B cell (primary cell): ENCODE results near the gene NBPF1. TPM values are rescaled to one million over a fixed set of nuclear protein-coding genes. Genes with fewer than 3 reads are reported as not detected.
"Not testable (repeated sequence)": the region's sequence is repeated elsewhere in the genome, so short reads cannot be mapped to it uniquely, and the experiment has no call there.

ENCODE experiments used
- ATAC-seq: fragments of 200-7000 bp; cut with Tn5 transposase; one replicate; pipeline ENCODE4 v1.10.0; 2021; ENCODE audit warnings: low read depth, mild to moderate bottlenecking, moderate number of reproducible peaks, moderate library complexity
- CTCF ChIA-PET: fragments of 350-600 bp; sonication (Branson Sonifier 250); formaldehyde crosslinking; loops from one replicate; lab custom pipeline; 2021; ENCODE audit warnings: antibody characterized with exemption, inconsistent platforms; lab: Charles Lee
- POLR2A ChIA-PET: fragments of 350-600 bp; sonication (Branson Sonifier 250); formaldehyde crosslinking; loops from one replicate; lab custom pipeline; 2021; ENCODE audit warnings: antibody characterized with exemption; lab: Charles Lee
- DNase-seq: peaks from one replicate; pipeline ENCODE4 v3.0.0; 2013
- H2AFZ ChIP-seq: 2 replicates; pipeline ENCODE4 v1.6.1; 2012; ENCODE audit warnings: mild to moderate bottlenecking, low read depth, low read length; ENCODE audit not compliant: insufficient read depth, poor library complexity, severe bottlenecking
- H3K27ac ChIP-seq, 2 donors: 1 replicate in 1 of 2; 2 replicates in 1 of 2; pipeline ENCODE4 v1.5.1; 2012 to 2013; ENCODE audit warnings: low read length in 2 of 2, mild to moderate bottlenecking in 2 of 2, moderate library complexity in 1 of 2
- H3K27me3 ChIP-seq, 4 experiments: fragments of 200-600 bp in 1 of 4; sonication (generic) in 1 of 4; replicated peaks in 1 of 4; 1 replicate in 2 of 4; 2 replicates in 2 of 4; pipeline versions ENCODE4 v1.6.1 to v1.7.0; 2013 to 2016; ENCODE audit warnings: low read length in 3 of 4, mild to moderate bottlenecking in 2 of 4, mixed read lengths in 1 of 4, moderate library complexity in 1 of 4; ENCODE audit not compliant: insufficient read depth in 4 of 4, control insufficient read depth in 3 of 4; ENCODE audit errors: control extremely low read depth in 1 of 4
- H3K36me3 ChIP-seq, 2 experiments: replicated peaks in 1 of 2; 1 replicate in 1 of 2; 2 replicates in 1 of 2; pipeline versions ENCODE4 v1.6.1 to v1.7.1; 2013; ENCODE audit warnings: low read length in 1 of 2; ENCODE audit not compliant: insufficient read depth in 2 of 2, control insufficient read depth in 1 of 2; ENCODE audit errors: control extremely low read depth in 1 of 2, extremely low read depth in 1 of 2
- H3K4me1 ChIP-seq, 2 donors: fragments of 200-600 bp in 1 of 2; sonication (generic) in 1 of 2; 1 replicate in 1 of 2; 2 replicates in 1 of 2; pipeline versions ENCODE4 v1.5.1 to v1.6.1; 2013 to 2017; ENCODE audit warnings: low read length in 2 of 2; ENCODE audit not compliant: control insufficient read depth in 2 of 2, insufficient read depth in 2 of 2
- H3K4me2 ChIP-seq: replicated peaks from 2 replicates; pipeline ENCODE3; 2012; ENCODE audit warnings: mild to moderate bottlenecking, low read depth, low read length; ENCODE audit not compliant: poor library complexity, severe bottlenecking
- H3K4me3 ChIP-seq, 5 experiments: fragments of 200-600 bp in 1 of 5; sonication (generic) in 1 of 5; 1 replicate in 3 of 5; 2 replicates in 2 of 5; pipeline versions ENCODE4 v1.5.1 to v1.7.0; 2011 to 2016; ENCODE audit warnings: low read length in 4 of 5, mild to moderate bottlenecking in 4 of 5, low read depth in 2 of 5, control low read depth in 1 of 5, moderate library complexity in 1 of 5; ENCODE audit not compliant: insufficient read depth in 1 of 5; ENCODE audit errors: control extremely low read depth in 1 of 5, extremely low read depth in 1 of 5
- H3K79me2 ChIP-seq: fragments of 200-600 bp; sonication (generic); one replicate; pipeline ENCODE4 v1.6.0; 2016; ENCODE audit warnings: low read length; ENCODE audit not compliant: control insufficient read depth, insufficient read depth
- H3K9ac ChIP-seq: fragments of 200-600 bp; sonication (generic); 2 replicates; pipeline ENCODE4 v1.6.1; 2017; ENCODE audit warnings: mild to moderate bottlenecking, low read length, moderate library complexity
- H3K9me3 ChIP-seq, 3 donors: one replicate each; pipeline versions ENCODE4 v1.6.1 to v1.7.1; 2013; ENCODE audit warnings: low read length in 2 of 3; ENCODE audit not compliant: control insufficient read depth in 2 of 3, insufficient read depth in 1 of 3; ENCODE audit errors: control extremely low read depth in 1 of 3
- H4K20me1 ChIP-seq: 2 replicates; pipeline ENCODE4 v1.6.0; 2012; ENCODE audit warnings: mild to moderate bottlenecking, low read length; ENCODE audit not compliant: insufficient read depth, control insufficient read depth, poor library complexity, severe bottlenecking
- H3K27ac Mint-ChIP-seq: one replicate; pipeline ENCODE4 v1.8.0; 2021; ENCODE audit warnings: mixed read lengths
- H3K27me3 Mint-ChIP-seq: one replicate; pipeline ENCODE4 v1.8.0; 2021; ENCODE audit warnings: mixed read lengths
- H3K4me1 Mint-ChIP-seq: one replicate; pipeline ENCODE4 v1.8.0; 2021; ENCODE audit warnings: mixed read lengths
- H3K4me3 Mint-ChIP-seq: one replicate; pipeline ENCODE4 v1.8.0; 2021; ENCODE audit warnings: mixed read lengths
- H3K9me3 Mint-ChIP-seq: one replicate; pipeline ENCODE4 v1.8.0; 2022; ENCODE audit warnings: mixed read lengths; ENCODE audit not compliant: insufficient read depth
- EZH2 ChIP-seq: IDR thresholded peaks from 2 replicates; pipeline ENCODE4 v1.6.1; 2012; ENCODE audit warnings: borderline replicate concordance, low read depth, mild to moderate bottlenecking, moderate library complexity, low read length; ENCODE audit not compliant: insufficient read depth, poor library complexity, severe bottlenecking
- WGBS: methylation state at CpG from one replicate; pipeline ENCODE4 v1.1.5; 2013; ENCODE audit warnings: missing lambda C conversion rate; ENCODE audit not compliant: insufficient coverage; 5-methylcytosine and 5-hydroxymethylcytosine counted together
- intact Hi-C: fragments of 100-400 bp; cut with micrococcal nuclease; formaldehyde crosslinking; loops from one replicate; pipeline ENCODE4 v1.10.0; 2022
- polyA plus RNA-seq: library from polyadenylated mRNA; depleted of rRNA; stranded (reverse); fragments of >200 nt; gene quantifications from 2 replicates; pipeline ENCODE4 v1.2.3, GENCODE V29; 2012
- total RNA-seq, 2 donors: library from RNA; stranded (reverse); fragments of 120-200 nt in 1 of 2; gene quantifications; 1 replicate in 1 of 2; 2 replicates in 1 of 2; pipeline versions ENCODE4 v1.2.3 to v1.2.4, GENCODE V29; 2013 to 2022
- TF ChIP-seq, protein P1 (sequence below): fragments of 200-600 bp; IDR thresholded peaks from one replicate; pipeline ENCODE4 v1.8.0; 2022; ENCODE audit warnings: antibody characterized with exemption, mild to moderate bottlenecking

The NBPF1 gene
- total and polyA plus RNA-seq, 2 donors (not counting 1 experiment from before 2014, with no cell fraction given): 19.1 to 66.3 TPM

DNA sequence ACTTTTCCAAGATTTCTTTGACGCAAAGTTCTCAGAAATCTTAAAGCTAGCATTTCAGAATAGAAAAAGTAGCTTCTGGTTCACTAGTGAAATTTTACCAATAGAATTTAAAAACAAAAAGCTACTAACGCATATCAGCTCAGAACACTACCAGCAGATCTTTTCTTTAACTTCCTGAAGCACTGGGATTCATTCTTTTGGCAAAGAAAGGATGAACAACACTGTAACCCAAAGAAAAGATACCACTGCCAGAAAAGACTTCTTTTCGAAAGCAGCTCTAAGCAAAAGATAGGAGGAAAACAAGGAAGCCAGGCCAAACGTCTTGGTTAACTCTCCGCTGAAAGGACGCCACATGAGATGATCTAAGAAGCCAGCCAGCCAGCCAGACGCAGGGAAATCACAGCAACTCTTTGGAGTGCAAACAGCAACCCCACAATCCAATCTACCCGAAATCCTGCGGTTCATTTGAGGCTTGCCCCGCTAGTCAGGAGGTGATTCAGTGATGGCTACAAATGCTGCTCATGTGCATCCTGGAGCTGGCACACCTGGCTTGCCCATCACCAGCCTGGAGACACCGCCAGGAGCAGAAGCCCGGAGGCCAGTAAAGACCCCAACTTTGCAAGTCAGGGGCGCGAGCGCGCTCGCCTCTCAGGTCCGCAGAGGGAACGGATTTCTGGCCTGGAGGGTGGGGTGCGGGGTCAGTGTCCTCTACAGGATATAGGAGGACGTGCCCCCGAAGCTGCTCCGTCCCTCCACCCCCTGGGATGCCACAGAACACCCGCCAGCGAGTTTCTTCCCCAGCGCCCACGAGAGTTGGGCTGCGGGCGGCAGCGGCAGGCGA is 812 bp downstream of the NBPF1 start:
- intact Hi-C loops: loop anchor here (1.0 to 5.0 kb wide), 2 partner anchors 339 to 535 kb away; no protein-coding TSS in a partner anchor
- H3K4me1 Mint-ChIP-seq: no peaks in the 10 kb centered on the region
- H3K4me1 ChIP-seq: peaks cover 21% of the 10 kb centered on the region in 2 donors
- H3K79me2 ChIP-seq: no peaks in the 10 kb centered on the region
- peak overlapping the region; percentile 99 for H2AFZ ChIP-seq
- peaks cover 11% of the 10 kb centered on the region for H4K20me1 ChIP-seq
- H3K9me3 Mint-ChIP-seq: no peaks in the 10 kb centered on the region
- POLR2A ChIA-PET: interaction anchor here (0.6 to 2.6 kb wide), 9 partner anchors 10 to 765 kb away, joined by 3 to 11 read pairs (median 5); partner anchors contain the start of genes RNU1-1 and SZRD1
- no peaks in the 10 kb centered on the region for H3K9me3 ChIP-seq
- no peaks in the 10 kb centered on the region for H3K27me3 Mint-ChIP-seq
- CTCF ChIA-PET: interaction anchor here (0.5 to 7.3 kb wide), 10 partner anchors 9 to 532 kb away, joined by 3 to 39 read pairs (median 4); partner anchors contain the start of gene NECAP2
- H3K27ac Mint-ChIP-seq: no peak overlapping the region
- H3K4me2 ChIP-seq: peak overlapping the region; percentile 84
- ATAC-seq (no peak), DNase-seq (peak; percentile 67)
- WGBS: 8% methylated on average over 31 of the region's 31 CpGs
- H3K27me3 ChIP-seq: peaks cover 0 to 8% (median 5%) of the 10 kb centered on the region in 4 experiments
- peak overlapping the region; percentile 5 to 82 (median 67) for H3K4me3 ChIP-seq
- no peak overlapping the region for H3K4me3 Mint-ChIP-seq
- H3K27ac ChIP-seq: no peak overlapping the region
- TF ChIP-seq EZH2: no peak
- TF ChIP-seq, protein P1, sequence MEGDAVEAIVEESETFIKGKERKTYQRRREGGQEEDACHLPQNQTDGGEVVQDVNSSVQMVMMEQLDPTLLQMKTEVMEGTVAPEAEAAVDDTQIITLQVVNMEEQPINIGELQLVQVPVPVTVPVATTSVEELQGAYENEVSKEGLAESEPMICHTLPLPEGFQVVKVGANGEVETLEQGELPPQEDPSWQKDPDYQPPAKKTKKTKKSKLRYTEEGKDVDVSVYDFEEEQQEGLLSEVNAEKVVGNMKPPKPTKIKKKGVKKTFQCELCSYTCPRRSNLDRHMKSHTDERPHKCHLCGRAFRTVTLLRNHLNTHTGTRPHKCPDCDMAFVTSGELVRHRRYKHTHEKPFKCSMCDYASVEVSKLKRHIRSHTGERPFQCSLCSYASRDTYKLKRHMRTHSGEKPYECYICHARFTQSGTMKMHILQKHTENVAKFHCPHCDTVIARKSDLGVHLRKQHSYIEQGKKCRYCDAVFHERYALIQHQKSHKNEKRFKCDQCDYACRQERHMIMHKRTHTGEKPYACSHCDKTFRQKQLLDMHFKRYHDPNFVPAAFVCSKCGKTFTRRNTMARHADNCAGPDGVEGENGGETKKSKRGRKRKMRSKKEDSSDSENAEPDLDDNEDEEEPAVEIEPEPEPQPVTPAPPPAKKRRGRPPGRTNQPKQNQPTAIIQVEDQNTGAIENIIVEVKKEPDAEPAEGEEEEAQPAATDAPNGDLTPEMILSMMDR: no peak
- H3K36me3 ChIP-seq: peaks cover 0 to 15% of the 10 kb centered on the region in 2 experiments
- peak overlapping the region; percentile 79 for H3K9ac ChIP-seq

DNA sequence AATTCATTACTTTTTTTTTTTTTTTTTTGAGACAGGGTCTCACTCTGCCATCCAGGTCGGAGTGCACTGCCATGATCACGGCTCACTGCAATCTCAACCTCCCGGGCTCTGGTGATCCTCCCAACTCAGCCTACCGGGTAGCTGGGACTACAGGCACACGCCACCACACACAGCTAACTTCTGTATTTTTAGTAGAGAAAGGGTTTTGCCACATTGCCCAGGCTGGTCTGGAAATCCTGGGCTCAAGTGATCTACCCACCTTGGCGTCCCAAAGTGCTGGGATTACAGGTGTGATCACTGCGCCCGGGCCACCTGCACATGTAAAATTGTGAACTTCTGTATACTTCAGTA is 1.4 kb downstream of the NBPF1 start:
- not testable (repeated sequence) for ATAC-seq, H3K27ac ChIP-seq, H3K27ac Mint-ChIP-seq, H3K9me3 Mint-ChIP-seq, H3K79me2 ChIP-seq, H3K4me3 Mint-ChIP-seq, H2AFZ ChIP-seq, H3K4me1 Mint-ChIP-seq, H3K27me3 ChIP-seq, H3K9me3 ChIP-seq, H3K27me3 Mint-ChIP-seq, DNase-seq
- peak overlapping the region; percentile 79 for H3K9ac ChIP-seq
- H3K4me3 ChIP-seq: peak overlapping the region in 1 of 5 experiments; percentile 82
- H3K36me3 ChIP-seq: peaks cover 0 to 17% of the 10 kb centered on the region in 2 experiments
- peak overlapping the region; percentile 84 for H3K4me2 ChIP-seq
- ChIA-PET CTCF (interaction anchor here (0.6 to 7.3 kb wide), 7 partner anchors 8 to 532 kb away, joined by 3 to 39 read pairs (median 5); no protein-coding TSS in a partner anchor), POLR2A (interaction anchor here (2.3 to 2.6 kb wide), 2 partner anchors 33 to 96 kb away, joined by 7 to 11 read pairs; no protein-coding TSS in a partner anchor)
- intact Hi-C loops: loop anchor here (5.0 kb wide), 1 partner anchor 535 kb away; no protein-coding TSS in a partner anchor
- WGBS: 97% methylated on average over 6 of the region's 8 CpGs
- H4K20me1 ChIP-seq: peaks cover 11% of the 10 kb centered on the region
- peaks cover 21% of the 10 kb centered on the region in 2 donors for H3K4me1 ChIP-seq

DNA sequence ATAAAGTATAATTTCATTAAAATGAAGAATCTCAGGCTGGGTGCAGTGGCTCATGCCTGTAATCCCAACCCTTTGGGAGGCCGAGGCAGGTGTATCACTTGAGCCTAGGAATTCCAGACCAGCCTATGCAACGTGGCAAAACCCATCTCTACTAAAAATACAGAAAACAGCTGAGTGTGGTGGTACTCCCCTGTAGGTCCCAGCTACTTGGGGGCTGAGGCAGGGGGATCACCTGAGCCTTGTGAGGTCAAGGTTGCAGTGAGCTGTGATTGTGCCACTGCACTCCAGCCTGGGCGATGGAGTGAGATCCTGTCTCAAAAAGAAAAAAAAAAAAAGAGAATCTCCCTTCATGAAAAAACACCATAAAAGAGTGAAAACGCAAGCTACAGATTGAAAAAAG is 2.2 kb downstream of the NBPF1 start:
- Histone ChIP-seq H3K4me1 (peaks cover 21% of the 10 kb centered on the region in 2 donors), H4K20me1 (peaks cover 11% of the 10 kb centered on the region), H3K36me3 (peaks cover 0 to 19% of the 10 kb centered on the region in 2 experiments)
- ATAC-seq, H3K9me3 Mint-ChIP-seq, H3K27ac ChIP-seq, H3K27me3 ChIP-seq, H3K4me1 Mint-ChIP-seq, H3K79me2 ChIP-seq, H3K4me3 Mint-ChIP-seq, H2AFZ ChIP-seq, H3K4me3 ChIP-seq, H3K27me3 Mint-ChIP-seq, DNase-seq, H3K9me3 ChIP-seq, H3K4me2 ChIP-seq, H3K9ac ChIP-seq, H3K27ac Mint-ChIP-seq, POLR2A ChIA-PET: not testable (repeated sequence)
- intact Hi-C loops: loop anchor here (5.0 kb wide), 1 partner anchor 534 kb away; no protein-coding TSS in a partner anchor
- 100% methylated on average over 1 of the region's 4 CpGs for WGBS
- CTCF ChIA-PET: interaction anchor here (0.6 to 7.3 kb wide), 5 partner anchors 10 to 340 kb away, joined by 3 to 39 read pairs (median 5); no protein-coding TSS in a partner anchor
